Kidney epithelial cell (primary cell): ENCODE measurements around the gene TMEM253. TPM values are rescaled to one million over a fixed set of nuclear protein-coding genes. Genes with fewer than 3 reads are reported as not detected.
A peak's percentile ranks its signal among the peaks of the same experiment; 100 is the strongest.

Source experiments
- DNase-seq: peaks from one replicate; pipeline ENCODE4 v3.0.0-alpha.2; 2010; ENCODE audit warnings: low read depth
- H3K27me3 ChIP-seq: 2 replicates; pipeline ENCODE4 v1.6.0; 2011; ENCODE audit warnings: low read length; ENCODE audit not compliant: control insufficient read depth, insufficient read depth
- H3K36me3 ChIP-seq: 2 replicates; pipeline ENCODE4 v1.5.1; 2011; ENCODE audit warnings: low read length; ENCODE audit not compliant: control insufficient read depth, insufficient read depth
- H3K4me3 ChIP-seq: 2 replicates; pipeline ENCODE4 v1.5.1; 2011; ENCODE audit warnings: low read depth, mild to moderate bottlenecking, control low read depth, low read length
- total RNA-seq: library from RNA; depleted of rRNA; stranded (reverse); fragments of >200 nt; gene quantifications from 2 replicates; pipeline ENCODE4 v1.2.3, GENCODE V29; 2015
- TF ChIP-seq, protein P1 (sequence below): IDR thresholded peaks from 2 replicates; pipeline ENCODE4 v1.5.1; 2011; ENCODE audit warnings: mild to moderate bottlenecking, moderate library complexity, low read length, control low read depth, inconsistent platforms; ENCODE audit not compliant: insufficient read depth, poor library complexity, severe bottlenecking

The TMEM253 gene
- total RNA-seq, 1 donor from 2014 or later, result not detected

DNA sequence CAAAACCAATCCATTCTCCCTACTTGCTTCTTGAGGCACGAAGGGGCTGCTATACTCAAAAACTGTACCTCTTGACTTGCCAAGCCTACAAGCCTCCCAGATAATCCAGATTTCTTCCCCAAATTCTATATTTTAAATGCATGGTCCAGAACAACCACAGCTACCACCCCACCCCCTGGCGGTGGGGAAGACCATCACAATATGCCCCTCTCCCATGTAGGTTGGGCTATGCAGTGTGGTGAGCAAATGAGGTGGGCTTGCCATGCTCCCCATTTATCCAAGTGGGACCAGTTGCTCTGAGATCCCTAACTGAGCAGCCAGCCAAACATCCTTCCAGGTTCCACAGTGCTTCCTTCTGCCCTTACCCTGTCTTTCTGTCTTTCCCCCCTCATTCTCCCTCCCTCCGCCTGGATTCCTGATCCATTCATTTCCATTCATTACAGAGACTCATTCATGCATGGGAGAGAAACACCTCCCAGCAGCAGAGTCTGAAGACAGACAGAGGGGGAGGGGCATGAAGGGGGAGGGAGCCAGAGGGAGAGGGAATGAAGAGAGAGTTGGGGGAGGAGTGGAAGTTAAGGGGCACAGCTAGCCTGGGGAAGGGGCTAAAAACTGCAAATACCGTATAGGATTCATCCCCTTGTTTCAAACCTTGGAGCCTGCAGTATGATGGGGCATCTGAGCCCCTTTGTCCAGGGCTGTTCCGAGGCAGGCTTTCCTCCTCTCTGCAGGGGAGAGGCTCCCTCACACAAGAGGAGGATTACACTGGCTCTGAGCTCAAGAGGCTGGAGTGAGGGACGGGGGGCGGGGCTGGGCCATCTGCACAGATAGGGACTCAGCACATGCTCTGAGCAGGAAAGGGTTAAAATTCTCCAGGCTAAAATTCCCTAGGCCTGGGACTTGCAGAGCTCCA is 6.8 kb upstream of the TMEM253 start:
- Histone ChIP-seq H3K27me3 (no peaks in the 10 kb centered on the region), H3K36me3 (no peaks in the 10 kb centered on the region), H3K4me3 (no peak overlapping the region)
- TF ChIP-seq, protein P1, sequence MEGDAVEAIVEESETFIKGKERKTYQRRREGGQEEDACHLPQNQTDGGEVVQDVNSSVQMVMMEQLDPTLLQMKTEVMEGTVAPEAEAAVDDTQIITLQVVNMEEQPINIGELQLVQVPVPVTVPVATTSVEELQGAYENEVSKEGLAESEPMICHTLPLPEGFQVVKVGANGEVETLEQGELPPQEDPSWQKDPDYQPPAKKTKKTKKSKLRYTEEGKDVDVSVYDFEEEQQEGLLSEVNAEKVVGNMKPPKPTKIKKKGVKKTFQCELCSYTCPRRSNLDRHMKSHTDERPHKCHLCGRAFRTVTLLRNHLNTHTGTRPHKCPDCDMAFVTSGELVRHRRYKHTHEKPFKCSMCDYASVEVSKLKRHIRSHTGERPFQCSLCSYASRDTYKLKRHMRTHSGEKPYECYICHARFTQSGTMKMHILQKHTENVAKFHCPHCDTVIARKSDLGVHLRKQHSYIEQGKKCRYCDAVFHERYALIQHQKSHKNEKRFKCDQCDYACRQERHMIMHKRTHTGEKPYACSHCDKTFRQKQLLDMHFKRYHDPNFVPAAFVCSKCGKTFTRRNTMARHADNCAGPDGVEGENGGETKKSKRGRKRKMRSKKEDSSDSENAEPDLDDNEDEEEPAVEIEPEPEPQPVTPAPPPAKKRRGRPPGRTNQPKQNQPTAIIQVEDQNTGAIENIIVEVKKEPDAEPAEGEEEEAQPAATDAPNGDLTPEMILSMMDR, result peak; percentile 58
- DNase-seq, result no peak

- DNase-seq, result no peak
- no peak overlapping the region for H3K4me3 ChIP-seq
- TF ChIP-seq, protein P1, result no peak
- no peaks in the 10 kb centered on the region for H3K36me3 ChIP-seq
- H3K27me3 ChIP-seq, result no peaks in the 10 kb centered on the region
Observed at GRCh38 chr14:21095430-21096205, 5.2 kb upstream of the TMEM253 start.

GRCh38 chr14:21096438-21096837 is 4.4 kb upstream of the TMEM253 start:
- TF ChIP-seq, protein P1, result no peak
- Histone ChIP-seq H3K27me3 (no peaks in the 10 kb centered on the region), H3K36me3 (no peaks in the 10 kb centered on the region), H3K4me3 (no peak overlapping the region)
- DNase-seq, result no peak

DNA sequence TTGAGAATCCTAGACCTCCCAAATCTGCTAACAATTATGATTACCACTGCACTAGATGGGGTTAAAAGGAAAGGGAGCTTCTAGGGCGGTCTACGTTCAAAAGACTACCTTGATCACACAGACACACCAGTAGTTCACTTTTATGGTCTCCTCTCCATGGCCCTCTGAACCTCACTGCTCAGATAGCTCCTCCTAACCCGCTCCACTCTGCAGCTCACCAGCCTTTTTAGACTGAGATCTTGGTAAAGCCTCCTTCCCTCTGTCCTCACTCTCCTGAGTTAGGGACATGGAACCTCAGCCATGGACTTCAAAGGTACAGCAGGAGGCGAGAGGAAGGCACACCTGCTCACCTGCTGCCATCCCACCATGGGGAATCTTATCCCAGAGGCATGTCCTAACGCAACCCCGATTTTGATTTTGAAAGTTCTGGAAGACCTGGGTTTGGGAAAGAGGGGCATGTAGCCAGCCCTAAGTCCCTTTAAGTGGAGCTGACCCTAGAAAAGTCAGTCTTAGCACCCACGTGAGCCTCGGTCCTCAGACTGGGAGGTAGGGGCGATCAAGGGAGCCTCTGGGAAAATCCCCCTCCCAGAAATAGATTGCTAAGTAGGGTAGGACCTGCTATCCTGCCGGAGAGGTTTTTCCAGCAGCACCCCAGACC is 3.8 kb upstream of the TMEM253 start:
- no peaks in the 10 kb centered on the region for H3K36me3 ChIP-seq
- no peaks in the 10 kb centered on the region for H3K27me3 ChIP-seq
- no peak for DNase-seq
- TF ChIP-seq, protein P1, result no peak
- peak overlapping the region; percentile 42 for H3K4me3 ChIP-seq

GRCh38 chr14:21097636-21098075 is 3.2 kb upstream of the TMEM253 start:
- Histone ChIP-seq H3K4me3 (peak overlapping the region; percentile 42), H3K27me3 (no peaks in the 10 kb centered on the region), H3K36me3 (no peaks in the 10 kb centered on the region)
- DNase-seq, result no peak
- TF ChIP-seq, protein P1, result no peak
